Mesodermal cell (in vitro differentiated cells): ENCODE results near the gene DHX38.

Experiments
- H3K27ac ChIP-seq: 2 replicates; pipeline ENCODE4 v1.7.0; 2013; ENCODE audit warnings: mild to moderate bottlenecking, low read depth, low read length, moderate library complexity; ENCODE audit not compliant: severe bottlenecking
- H3K36me3 ChIP-seq: 2 replicates; pipeline ENCODE4 v1.7.1; 2013; ENCODE audit warnings: mild to moderate bottlenecking, low read length, moderate library complexity; ENCODE audit not compliant: control insufficient read depth, insufficient read depth
- H3K4me1 ChIP-seq: one replicate; pipeline ENCODE4 v1.7.1; 2013; ENCODE audit warnings: mild to moderate bottlenecking, low read length; ENCODE audit not compliant: insufficient read depth, control insufficient read depth, poor library complexity, severe bottlenecking
- H3K4me3 ChIP-seq: 2 replicates; pipeline ENCODE4 v1.7.0; 2013; ENCODE audit warnings: low read length, control low read depth, mild to moderate bottlenecking; ENCODE audit not compliant: insufficient read depth, poor library complexity, severe bottlenecking; ENCODE audit errors: extremely low read depth
- H3K9me3 ChIP-seq: 2 replicates; pipeline ENCODE4 v1.7.1; 2013; ENCODE audit warnings: mild to moderate bottlenecking, low read length, moderate library complexity; ENCODE audit not compliant: control insufficient read depth
- WGBS, 2 experiments: methylation state at CpG; one replicate each; pipeline ENCODE4 v1.1.5; 2013; ENCODE audit warnings: missing lambda C conversion rate in 2 of 2; ENCODE audit not compliant: insufficient coverage in 2 of 2; 5-methylcytosine and 5-hydroxymethylcytosine counted together

The DHX38 gene

DNA sequence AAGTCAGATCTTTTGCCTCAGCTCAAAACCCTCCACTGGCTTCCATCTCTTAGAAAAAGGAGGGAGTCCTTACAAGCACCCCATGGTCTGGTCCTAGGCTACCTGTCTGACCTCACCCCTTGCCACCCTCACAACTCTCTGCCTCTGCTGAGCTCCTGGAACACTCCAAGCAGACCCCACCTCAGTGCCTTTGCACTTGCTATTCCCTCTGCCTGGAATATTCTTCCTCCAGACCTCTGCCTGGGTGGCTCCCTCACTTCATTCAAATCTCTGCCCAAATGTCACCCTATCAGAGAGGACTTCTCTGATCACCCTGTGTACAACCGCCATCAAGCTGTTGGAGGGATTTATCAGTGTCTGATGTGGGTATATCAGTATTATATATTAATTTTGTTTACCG, 40.9 kb downstream of the DHX38 start:
- Histone ChIP-seq H3K4me3 (no peak overlapping the region), H3K27ac (no peak overlapping the region), H3K36me3 (no peaks in the 10 kb centered on the region), H3K9me3 (no peaks in the 10 kb centered on the region), H3K4me1 (peaks cover 6% of the 10 kb centered on the region)
- 100% methylated on average over 1 of the region's 2 CpGs; no CpG with 5 or more reads in 1 of the 2 experiments for WGBS, 2 experiments

DNA sequence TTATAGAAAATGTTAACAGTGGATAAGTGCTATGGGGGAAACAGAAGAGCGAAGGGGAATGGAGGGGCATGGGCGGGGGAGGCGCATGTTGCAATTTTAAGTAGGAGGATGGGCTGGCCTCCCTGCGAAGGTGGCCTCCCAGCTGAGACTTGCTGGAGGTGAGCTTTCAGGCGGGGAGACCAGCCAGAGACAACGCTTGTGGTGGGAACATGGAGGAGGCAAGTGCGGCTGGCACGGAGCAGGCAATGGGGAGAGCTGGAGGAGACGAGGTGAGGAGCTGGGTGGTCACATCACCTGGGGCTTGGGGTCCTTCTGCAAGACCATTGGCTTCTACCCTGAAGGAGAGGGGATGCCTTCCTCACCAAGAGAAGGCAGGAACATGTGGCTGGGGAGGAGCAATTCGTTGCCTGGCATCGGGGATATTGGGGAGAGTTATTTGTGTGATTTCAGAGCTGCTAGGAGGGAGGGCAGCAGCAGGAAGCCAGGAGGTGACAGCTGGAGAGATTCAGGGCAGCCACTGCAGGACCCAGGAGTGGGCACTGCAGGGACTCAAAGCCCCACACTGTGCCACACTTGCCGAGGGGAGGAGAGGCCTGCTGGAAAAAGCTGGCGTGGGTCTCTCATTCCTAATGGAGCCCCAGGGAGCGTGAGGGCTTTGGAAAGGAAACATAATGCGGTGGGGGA, 43.9 kb downstream of the DHX38 start:
- no peaks in the 10 kb centered on the region for H3K4me1 ChIP-seq
- WGBS, 2 experiments: 86 to 93% methylated on average over 13 of the region's 15 CpGs
- H3K27ac ChIP-seq: no peak overlapping the region
- no peaks in the 10 kb centered on the region for H3K9me3 ChIP-seq
- H3K36me3 ChIP-seq: no peaks in the 10 kb centered on the region
- H3K4me3 ChIP-seq: no peak overlapping the region

DNA sequence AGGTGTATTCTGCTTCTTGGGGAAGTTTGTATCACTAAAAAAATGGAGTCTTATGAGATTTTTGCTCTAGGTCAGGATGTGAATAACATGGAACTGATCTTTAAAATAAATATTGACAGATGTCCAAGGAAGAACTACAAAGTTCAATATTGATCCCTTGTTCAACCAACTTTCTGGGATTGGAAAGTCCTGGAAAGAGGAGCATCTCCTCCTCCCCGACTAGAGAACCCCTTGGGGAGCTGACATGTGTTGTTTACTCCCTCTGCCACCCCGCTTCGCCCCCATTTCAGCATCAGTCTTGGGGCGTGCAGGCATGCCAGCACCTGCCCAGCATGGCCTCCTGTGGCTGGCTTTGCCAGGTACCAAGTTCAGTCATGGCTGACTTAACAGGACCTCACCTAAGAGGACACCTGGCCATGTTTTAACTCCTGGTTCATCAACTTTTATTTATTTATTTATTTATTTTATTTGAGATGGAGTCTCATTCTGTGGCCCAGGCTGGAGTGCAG, 44.5 kb downstream of the DHX38 start:
- Histone ChIP-seq H3K4me1 (no peaks in the 10 kb centered on the region), H3K9me3 (no peaks in the 10 kb centered on the region), H3K4me3 (no peak overlapping the region), H3K27ac (no peak overlapping the region), H3K36me3 (no peaks in the 10 kb centered on the region)
- 81 to 83% methylated on average over 3 to 4 of the region's 4 CpGs for WGBS, 2 experiments

DNA sequence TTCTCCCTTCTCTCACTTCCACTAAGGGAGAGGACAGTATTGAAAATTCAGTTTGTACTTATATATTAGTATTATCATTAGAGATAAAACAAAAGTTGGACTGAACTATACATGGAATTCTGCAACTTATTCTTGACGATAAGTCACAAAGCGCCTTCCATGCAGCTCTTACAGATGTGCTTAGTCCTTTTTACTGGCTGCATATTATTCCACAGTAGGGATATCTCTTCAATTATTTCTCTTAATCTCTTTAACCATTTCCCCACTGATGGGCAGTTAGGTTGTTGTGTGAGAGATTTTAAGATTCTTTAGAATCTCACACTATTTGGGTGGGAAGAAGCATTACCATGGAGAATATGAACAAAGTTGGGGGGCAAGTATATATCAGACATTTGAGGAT, 46.3 kb downstream of the DHX38 start:
- Histone ChIP-seq H3K4me3 (no peak overlapping the region), H3K36me3 (no peaks in the 10 kb centered on the region), H3K27ac (no peak overlapping the region), H3K4me1 (no peaks in the 10 kb centered on the region), H3K9me3 (no peaks in the 10 kb centered on the region)
- 80% methylated on average over 2 of the region's 2 CpGs; no CpG with 5 or more reads in 1 of the 2 experiments for WGBS, 2 experiments

DNA sequence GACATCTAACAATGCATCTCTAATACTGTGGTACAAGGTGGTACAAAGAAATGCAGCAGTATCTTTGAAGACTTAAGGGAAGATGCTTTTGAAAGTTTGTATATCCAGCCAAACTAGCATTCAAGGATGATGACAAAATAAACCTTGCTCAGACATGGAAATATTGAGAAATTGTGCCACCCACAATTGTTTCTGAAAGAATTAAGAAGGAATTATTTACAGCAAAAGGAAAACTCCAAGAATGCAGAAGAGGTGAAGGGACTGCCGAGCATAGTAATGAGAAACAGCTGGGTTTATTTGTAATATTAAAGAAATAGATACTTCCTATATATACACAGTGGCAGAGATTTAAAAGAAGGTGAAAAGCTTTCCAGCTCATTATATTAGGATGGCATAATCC, 48.8 kb downstream of the DHX38 start:
- Histone ChIP-seq H3K4me1 (no peaks in the 10 kb centered on the region), H3K9me3 (no peaks in the 10 kb centered on the region), H3K4me3 (no peak overlapping the region), H3K36me3 (no peaks in the 10 kb centered on the region), H3K27ac (no peak overlapping the region)
- no CpG with 5 or more reads among the region's 1 CpG for WGBS, 2 experiments

DNA sequence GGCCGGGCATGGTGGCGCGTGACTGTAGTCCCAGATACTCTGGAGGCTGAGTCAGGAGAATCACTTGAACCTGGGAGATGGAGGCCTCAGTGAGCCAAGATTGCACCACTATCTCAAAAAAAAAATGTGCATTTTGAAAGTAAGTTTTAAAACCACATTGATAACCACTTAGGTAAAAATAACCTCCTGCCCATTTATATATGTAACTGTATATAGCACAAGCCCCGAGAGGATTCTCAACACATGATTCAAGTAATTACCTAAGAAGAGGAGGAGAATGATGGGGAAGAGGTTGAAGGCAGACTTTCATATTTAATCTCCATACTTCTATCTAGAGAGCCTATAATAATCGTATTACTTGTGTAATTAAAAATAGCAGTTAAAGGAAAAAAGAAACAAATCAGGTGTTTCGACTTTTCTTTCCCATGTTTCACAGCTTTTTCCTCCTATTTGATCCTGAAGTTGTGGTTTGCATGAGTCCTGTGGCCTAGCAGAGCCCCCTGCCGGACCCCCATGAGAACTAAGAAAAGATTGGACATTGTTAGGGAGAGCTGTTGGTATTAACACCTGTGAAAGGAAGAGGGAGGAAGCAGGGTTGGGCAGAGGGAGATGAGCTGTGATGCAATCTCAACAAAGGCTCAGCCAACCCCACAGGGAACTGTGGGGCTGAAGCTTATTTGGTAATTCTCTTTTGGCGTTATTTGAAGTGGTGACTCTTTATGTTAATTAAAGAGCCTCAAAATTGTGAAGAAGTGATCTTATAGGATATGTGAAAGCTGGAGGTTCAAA, 56.2 kb downstream of the DHX38 start:
- Histone ChIP-seq H3K4me3 (no peak overlapping the region), H3K36me3 (no peaks in the 10 kb centered on the region), H3K9me3 (no peaks in the 10 kb centered on the region), H3K27ac (no peak overlapping the region), H3K4me1 (no peaks in the 10 kb centered on the region)
- WGBS, 2 experiments: 61 to 93% methylated on average over 4 to 5 of the region's 8 CpGs

DNA sequence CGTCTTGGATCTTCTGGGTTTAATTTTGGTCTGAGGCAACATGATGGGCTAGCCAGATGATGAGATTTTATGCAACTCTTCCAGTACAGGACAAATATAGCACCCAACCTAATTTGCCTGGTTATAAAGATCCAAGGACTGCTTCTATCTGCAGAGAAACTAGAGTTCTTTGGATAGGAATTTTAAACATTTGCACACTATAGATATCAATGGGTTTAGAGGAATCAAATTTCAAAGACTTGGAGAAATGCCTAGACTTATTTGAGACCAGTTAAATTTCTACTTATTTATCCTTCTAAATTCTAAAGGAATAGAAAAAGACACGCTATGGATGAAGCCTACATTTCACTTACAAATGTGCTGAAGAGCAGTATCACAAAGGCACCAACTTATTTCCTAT, 65.7 kb downstream of the DHX38 start:
- Histone ChIP-seq H3K36me3 (no peaks in the 10 kb centered on the region), H3K9me3 (no peaks in the 10 kb centered on the region), H3K4me3 (no peak overlapping the region), H3K27ac (no peak overlapping the region), H3K4me1 (no peaks in the 10 kb centered on the region)
- WGBS, 2 experiments: 90 to 100% methylated on average over 1 to 2 of the region's 2 CpGs

DNA sequence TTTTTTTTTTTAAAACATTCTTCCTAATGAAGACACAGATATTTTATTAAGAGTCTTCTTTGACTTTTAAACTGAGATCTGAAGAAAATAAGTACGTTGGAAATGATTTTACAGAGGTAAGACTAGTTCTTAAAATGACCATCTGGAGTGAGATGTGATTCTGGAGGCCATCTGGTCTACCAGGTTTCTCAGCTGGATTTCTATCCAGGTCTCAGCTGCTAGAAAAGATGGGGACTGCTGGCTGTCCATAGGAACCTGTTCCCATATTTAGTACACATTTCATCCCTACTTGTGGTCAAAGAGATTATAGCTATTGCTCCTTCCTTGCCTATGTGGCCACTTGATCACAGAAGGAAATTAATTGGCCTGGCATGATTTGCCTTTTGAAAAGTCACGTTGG, 66.2 kb downstream of the DHX38 start:
- no peaks in the 10 kb centered on the region for H3K9me3 ChIP-seq
- no peaks in the 10 kb centered on the region for H3K4me1 ChIP-seq
- 83 to 94% methylated on average over 1 to 2 of the region's 2 CpGs for WGBS, 2 experiments
- no peak overlapping the region for H3K4me3 ChIP-seq
- H3K36me3 ChIP-seq: no peaks in the 10 kb centered on the region
- H3K27ac ChIP-seq: no peak overlapping the region

DNA sequence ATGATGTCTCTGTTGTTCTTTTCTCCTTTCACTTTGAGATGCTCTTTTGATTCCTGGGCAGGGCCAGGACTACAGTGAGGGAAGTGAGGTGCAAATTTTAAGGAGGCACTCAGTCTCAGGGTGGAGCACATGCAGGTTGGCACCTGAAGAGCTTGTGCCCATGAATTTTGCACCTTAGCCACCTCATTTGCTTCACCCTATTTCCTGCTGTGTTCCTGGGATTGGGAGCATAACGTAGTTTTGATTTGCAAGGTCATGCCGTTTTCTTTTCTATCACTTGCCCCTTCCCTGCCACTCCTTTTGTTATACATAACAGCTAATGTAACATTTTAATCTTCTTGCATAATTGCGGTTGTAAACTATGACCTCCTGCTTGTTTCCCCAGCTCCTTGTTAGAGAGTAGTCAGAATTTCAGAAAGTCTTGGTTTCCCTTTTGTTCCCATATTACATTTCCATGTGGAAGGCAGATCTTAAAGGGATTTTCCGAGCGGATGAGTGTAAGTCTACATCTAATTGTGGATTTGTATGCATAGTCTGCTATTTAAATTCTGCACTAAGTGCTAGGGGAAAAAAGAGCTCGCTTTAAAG, 68.6 kb downstream of the DHX38 start:
- H3K4me3 ChIP-seq: no peak overlapping the region
- no peaks in the 10 kb centered on the region for H3K9me3 ChIP-seq
- no peaks in the 10 kb centered on the region for H3K4me1 ChIP-seq
- no peaks in the 10 kb centered on the region for H3K36me3 ChIP-seq
- H3K27ac ChIP-seq: no peak overlapping the region
- WGBS, 2 experiments: 68% methylated on average over 3 of the region's 6 CpGs; no CpG with 5 or more reads in 1 of the 2 experiments
